COR-L47 (cell line): ENCODE data around the gene TAF1C.

Source experiments
- DNase-seq: peaks from one replicate; lab custom pipeline; 2025; lab: John Stamatoyannopoulos, UW

The TAF1C gene

DNA sequence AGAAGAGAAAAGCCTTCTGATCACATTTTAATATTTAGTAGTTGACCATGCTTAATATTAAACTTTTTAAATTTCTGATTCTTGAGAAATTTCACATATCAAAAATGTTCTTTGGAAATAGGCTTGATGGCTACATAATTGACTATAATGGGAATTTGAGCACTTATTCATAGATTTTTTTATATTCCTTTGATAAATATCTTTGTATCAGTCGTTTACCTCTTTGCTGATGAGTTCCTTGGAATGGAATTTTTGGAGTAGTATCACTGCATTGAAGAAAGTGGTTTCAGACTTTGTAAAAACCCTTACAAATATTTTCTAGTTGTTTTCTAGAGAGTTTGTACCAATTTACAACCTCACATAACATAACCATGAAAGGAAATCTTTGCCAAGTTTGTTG lies 27.1 kb downstream of the TAF1C start:
- no peak for DNase-seq

DNA sequence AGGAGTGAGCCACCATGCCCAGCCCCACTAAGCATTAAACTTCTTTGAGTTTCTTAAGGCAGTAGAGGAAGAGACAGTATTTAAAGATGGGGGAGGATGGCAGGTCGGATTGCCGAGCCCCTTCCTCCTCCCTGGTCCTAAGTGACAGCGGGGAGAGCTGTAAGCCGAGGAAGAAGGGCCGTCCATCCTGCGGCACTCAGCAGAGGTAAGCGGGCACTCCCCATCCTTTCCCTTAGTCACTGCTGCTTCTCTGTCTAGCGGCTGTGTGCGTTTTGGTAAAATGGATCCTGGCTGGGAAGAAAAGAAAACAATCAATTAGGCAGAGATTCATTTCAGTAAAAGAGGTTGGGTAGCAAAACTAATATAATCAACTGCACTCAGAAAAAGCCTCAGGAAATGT lies 27.9 kb downstream of the TAF1C start:
- no peak for DNase-seq

DNA sequence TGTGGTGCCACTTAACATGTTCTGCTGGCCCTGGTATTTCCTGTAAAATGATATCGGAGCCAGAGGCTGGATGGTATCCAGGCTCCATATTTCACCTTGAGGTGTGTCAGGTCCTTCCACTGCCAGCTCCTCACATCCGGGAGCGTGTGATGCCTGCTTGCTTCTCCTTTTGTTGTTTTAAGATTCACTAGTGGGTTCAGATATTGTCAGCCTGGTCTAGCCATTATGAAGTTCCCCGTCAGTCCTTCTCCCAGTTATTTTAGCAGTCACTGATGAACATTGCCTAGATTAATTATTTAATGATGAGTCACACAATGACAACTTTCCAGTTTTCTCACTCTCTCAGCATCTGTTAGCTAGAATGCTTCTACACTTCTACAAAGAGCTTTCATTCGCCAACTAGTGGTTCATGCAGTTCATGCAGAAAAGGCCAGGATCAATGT lies 30.5 kb downstream of the TAF1C start:
- DNase-seq, result no peak

DNA sequence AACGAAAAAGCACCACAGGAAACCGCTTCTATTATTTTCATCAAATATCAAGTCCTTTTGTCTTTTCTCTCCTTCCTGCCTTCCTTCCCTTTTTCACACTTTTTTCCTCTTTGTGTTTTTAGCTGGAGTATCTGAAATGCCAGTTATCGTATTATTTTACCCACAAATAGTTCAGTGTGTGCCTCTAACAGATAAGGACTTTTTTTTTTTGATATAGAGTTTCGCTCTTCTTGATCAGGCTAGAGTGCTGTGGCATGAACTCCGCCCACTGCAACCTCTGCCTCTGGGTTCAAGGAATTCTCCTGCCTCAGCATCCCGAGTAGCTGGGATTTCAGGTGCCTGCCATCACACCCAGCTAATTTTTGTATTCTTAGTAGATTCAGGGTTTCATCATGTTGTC lies 31.1 kb downstream of the TAF1C start:
- no peak for DNase-seq

DNA sequence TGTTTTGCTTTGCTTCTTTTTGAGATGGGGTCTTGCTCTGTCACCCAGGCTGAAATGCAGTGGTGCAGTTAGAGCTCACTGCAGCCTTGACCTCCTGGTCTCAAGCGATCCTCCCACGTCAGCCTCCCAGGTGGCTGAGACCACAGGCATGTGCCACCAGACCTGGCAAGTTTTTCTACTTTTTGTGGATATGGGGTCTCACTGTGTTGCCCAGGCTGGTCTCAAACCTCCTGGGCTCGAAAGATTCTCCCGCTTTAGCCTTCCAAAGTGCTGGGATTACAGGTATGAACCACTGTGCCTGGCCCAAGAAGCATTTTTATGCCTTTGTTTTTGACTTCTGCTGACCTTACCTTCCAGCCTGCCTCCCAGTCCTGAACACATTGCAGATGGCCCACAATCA lies 31.6 kb downstream of the TAF1C start:
- no peak for DNase-seq

DNA sequence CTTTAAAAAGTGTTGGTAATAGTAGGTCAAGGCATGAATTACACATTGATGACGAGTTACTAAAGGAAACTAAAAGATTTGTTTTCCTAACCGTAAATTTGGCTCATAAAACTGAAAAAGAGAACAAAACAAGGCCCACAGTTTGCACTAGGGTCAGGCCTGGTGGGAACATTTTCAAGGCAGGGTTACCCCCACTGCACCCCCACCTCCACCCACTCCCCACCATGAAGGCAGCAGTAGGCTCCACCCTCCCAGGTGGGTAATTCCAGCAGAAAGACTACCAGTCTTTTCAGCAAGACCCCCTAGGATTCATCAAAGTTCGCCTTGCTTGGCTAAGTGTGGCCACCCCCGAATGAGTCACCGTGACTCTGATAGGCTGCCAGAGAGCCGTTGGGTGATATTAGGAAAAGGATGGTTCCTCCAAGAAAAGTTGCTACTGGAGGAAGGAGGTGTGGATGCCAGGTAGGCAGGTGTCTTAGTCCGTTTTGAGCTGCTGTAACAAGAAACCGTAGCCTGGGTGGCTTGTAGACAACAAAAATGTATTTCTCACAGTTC lies 33.1 kb downstream of the TAF1C start:
- no peak for DNase-seq

DNA sequence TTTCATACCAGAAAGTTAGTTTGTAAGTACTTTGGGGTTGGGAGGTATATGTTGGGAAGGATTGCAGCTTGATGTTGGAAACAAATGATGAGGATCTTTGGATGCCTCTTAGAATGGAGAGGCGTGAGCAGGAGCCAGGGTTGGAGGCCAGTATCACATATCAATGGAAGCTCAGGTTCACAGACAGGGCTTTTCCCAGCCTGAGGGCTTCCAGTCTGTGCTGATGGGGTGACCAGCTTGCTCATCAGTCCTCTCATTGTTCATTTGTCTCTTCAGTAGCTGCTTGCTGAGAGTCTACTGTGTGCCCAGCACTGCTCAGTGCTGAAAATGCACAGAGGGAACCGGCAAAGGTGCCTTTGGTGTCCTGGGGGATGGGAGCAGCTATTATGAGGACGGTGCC lies 35.9 kb downstream of the TAF1C start:
- DNase-seq, result no peak

DNA sequence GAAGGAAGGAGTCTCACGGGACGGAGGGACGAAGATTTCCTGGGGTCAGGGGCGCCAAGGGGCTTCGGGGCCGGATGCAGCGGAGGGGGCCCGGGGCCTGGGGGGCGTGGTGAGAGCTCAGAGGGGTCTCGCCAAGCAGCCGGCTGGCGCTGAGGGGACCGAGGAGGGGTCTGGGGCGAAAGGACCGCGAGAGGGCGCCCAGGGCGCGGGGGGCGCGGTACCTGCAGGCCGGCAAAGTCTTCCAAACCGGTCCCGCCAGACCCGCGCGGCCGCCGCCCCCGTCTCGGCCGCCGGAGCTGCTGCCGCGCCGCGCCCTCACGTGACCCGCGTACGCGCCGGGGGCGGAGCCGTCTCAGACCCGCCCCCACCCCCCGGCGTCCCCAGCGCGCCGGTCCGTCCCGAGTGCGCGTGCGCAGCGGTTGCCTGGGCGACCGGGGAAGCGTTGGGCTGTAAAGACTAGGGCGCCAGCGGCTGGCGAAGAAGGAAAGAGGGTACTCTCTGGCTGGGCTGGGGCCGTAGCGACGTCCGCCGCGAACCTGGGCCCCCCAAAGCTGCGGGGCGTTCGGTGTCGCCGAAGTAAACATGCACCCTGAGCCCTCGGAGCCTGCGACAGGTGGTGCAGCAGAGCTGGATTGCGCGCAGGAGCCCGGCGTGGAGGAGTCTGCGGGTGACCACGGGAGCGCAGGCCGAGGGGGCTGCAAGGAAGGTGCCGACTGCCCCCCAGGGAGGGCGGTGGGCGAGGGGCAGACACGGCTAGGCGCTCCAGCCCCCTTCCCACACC lies 41.8 kb downstream of the TAF1C start, which contains the start of the genes DNAAF1 and HSDL1:
DNAAF1 (plus strand) TSS at position 450 of the 781 bp plus-strand sequence; CDS start at position 583, 133 bp downstream.
HSDL1 (minus strand) TSS at position 319 of the 781 bp plus-strand sequence. CDS start 13,856 bp downstream, outside the sequence.
- DNase-seq, result peak; percentile 85

DNA sequence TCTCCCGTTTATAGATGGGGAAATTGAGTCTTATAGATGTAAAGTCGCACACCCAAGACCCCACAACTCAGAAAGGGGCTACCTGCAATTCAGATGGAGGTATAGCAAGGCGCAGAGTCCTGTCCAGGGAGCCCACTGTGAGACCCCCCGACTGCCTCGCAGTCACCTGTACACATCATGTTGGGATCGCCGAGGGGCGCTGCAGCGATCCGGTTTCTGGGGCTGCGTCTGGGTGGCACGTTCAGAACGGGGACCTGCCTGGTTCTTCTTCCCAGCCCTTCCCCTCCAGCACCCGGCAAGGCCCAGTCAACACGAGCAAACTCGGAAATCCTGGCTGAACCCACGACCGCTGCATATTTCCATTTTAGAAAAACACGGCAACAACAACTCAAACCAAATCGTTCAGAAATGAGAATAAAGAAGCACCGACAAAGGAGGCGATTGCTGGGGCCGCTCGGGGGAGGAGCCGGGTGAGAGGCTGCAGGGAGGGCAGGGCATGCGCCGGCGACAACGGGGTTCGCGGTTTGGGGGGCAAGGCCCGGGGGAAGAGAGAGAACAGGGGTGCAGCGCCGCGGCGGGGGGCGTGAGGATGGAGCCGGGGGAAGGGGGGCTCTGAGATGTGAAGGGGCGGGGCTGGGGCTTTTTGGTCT lies 42.5 kb downstream of the TAF1C start:
- peak; percentile 22 for DNase-seq

DNA sequence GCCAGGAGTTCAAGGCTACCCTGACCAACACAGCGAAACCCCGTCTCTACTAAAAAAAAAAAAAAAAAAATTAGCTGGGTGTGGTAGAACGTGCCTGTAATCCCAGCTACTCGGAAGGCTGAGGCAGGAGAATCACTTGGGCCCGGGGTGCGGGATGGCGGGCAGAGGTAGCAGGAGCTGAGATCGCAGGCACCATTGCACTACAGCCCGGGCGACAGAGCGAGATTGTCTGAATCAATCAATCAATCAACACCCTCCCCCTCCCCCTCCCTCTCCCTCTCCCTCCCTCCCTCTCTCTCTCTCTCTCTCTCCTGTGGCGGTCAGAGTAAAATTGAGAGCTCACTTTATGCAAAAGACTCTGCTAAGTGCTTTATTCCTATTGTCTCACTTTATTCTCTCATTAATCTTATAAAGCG lies 43.1 kb downstream of the TAF1C start:
- DNase-seq, result no peak

DNA sequence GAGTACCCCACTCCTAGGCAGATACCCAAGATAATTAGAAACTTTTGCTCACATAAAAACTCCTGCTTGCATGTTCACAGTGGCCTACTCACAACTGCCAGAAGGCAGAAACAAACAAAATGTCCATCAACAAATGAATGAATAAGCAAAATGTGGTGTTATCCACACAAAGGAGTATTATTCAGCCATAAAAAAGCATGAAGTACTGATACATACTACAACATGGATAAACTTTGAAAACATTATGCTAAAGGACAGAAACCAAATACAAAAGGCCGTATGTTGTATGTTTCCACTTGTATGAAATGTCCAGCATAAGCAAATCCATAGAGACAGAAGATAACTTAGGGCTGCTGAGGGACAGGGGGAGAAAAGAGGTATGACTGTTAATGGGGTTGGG lies 43.8 kb downstream of the TAF1C start:
- DNase-seq, result no peak

DNA sequence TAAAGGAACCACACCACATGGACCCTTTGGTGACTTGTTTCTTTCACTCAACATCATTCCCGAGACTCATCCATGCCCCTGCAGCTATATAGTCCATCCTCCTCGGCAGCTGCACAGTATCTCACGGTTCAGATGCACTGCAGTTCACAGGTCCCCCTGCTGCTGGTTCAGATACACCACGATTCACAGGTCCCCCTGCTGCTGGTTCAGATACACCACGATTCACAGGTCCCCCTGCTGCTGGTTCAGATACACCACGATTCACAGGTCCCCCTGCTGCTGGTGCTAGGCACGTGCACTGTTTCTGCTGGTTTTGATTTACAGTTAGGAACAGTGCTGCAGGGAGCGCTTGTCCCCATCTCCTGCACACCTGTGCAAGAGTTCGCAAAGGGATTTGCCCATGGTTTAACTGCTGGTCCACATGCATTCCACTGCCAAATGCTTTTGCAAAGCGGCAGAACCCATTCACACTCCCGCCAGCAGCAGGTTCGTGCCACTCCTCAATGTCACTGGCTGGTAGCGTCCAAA lies 45.6 kb downstream of the TAF1C start:
- DNase-seq, result no peak

DNA sequence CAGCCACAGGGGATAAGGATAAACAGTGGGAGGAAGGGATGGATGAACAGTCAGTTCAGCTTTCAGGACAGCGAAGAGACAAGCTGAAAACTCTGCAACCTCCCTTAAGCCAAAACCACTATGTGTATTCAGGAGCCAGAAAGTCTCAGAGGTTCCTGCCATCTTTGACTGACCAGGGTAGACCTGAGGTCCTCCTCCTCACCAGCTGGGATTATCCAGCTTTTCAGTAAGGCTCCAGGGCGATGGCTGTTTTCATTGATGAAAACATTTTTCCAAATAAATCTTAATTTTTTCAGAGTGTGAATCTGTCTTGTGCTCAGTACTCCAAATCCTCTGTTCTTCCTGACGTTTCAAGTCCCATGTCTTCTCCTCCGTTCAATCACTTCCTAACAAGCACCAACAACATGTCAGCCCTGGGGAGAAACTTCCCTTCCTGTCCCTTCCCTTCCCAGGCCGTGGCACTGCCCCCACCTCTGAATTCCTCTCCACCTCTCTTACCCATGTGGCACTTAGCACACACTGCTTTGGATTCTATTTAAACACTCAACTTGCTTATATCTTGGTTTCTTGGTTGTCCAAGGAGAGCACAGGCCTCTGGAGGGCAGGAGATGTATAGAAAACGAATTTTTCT lies 47.1 kb downstream of the TAF1C start:
- DNase-seq, result no peak

DNA sequence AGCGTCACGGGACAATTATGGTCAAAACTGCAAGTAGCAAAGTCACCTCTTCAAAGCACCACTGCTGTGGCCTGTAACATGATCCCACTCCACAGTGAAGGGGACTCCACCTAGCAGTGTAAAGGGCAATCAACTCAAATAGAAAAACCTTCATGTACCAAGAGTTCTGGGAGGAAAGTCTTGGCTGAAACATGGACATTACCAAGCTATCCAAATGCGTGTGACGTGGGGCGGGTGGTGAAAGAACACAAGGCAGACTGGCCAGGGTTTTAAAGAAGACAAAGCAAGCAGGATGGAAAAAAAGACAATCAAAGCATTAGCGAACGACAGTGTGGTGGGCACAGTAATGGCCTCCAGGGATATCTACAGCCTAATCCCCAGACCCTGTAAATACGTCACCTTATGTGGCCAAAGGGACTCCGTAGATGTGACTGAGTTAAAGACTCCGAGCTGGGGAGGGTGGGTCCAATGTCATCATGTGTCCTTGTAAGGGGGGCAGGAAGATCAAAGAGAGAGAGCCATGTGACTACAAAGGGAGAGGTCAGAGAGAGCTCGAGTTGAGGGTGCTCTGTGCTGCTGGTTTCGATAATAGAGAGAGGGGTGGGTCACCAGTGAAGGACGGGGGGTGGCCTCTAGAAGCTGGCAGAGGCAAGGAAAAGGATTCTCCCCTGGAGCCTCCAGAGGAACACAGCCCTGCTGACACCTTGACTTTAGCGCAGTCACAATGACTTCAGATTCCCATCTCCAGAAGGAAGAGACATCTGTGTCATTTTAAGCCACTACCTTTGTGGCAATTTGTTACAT lies 47.8 kb downstream of the TAF1C start:
- DNase-seq, result no peak

DNA sequence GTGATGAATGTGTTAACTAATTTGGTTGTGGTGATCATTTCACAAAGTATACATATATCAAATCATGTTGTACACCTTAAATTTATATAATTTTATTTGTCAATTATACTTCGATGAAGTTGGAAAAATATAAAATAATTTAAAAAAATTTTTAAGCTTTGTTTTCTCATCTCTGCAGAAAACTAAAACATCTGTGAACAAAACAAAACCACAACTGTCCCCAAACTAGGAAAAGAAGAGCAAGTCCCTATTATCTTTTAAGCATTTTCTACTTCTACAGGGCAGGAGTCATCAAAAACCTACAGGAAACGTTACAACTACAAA lies 48.4 kb downstream of the TAF1C start:
- no peak for DNase-seq

DNA sequence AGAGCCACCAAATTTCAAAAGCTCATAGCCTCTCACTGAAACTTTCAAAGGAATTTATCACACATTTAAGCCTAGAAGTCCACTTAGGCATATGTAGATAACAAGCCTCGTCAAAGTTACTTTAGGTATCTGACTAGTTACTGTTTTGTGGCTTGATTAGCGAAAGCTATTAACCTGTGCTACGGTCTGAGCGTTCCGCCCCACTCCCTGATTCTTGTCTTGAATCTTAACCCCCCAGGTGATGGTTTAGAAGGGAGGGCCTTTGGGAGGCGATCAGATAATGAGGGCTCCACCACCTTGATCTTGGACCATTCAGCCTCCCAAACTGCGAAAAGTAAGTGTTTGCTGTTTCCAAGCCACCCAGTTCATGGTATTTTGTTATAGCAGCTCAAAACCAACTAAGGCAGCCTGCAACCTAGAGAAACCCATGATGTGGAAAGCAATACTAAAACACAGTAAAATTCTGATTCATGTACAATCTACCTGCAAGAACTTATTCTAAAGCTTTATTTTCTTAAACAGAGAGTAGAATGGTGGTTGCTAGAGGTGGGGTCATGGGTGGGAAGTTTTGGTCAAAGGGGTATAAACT lies 49.0 kb downstream of the TAF1C start:
- DNase-seq, result no peak

DNA sequence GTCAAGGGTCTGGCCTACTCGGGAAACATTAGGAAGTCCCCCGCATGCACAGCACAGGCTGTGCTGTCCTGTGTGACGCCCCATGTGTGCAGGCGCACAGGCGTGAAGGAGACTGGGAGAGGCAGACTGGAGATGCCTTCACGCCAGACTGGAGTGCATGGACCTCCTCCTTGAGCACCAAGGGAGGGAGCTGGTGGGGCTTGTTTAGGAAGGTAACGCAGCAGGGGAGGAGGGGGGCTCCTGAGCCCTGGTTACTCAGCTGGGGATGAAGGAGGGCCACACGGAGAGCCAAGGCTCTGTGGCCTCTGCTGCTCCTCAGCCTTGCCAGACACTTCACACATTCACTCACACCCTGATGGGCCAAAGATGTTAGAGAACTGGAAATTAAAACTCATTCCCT lies 49.6 kb downstream of the TAF1C start:
- DNase-seq, result no peak

DNA sequence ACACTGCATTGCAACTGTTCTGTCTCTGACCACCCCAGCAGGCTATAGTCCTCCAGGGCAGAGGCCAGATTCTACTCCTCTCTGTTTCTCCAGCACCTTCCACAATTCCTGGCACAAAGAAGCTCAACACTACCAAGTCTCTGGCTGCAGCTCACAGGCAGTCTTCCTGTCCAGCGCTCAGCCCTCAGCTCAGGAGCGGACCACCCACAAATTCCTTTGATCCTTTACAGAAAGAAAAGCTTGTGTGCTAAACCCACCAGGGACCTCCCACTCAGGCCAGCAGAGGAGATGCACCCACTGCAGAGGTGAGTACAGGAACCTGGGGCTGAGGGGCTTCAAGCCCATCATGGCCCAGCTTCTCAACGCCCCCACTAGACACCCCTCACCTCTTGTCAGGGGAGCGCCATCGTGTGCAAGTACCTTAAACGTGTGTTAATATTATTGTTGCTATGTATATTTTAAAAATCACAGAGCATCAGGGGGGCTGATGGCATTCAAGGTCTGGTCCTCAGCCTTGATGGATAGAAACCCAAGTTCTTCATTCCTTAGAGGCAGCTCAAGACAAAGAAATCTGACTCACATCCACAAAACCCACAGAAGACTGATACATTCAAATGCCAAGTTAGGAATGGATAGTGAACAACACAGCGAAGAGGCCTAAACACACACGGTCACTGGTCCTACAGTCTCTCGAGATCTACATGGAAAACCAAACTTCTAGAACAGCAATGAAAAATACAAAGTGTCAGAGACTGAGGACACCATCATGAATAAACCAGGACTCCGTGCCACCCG lies 50.3 kb downstream of the TAF1C start:
- DNase-seq, result no peak

DNA sequence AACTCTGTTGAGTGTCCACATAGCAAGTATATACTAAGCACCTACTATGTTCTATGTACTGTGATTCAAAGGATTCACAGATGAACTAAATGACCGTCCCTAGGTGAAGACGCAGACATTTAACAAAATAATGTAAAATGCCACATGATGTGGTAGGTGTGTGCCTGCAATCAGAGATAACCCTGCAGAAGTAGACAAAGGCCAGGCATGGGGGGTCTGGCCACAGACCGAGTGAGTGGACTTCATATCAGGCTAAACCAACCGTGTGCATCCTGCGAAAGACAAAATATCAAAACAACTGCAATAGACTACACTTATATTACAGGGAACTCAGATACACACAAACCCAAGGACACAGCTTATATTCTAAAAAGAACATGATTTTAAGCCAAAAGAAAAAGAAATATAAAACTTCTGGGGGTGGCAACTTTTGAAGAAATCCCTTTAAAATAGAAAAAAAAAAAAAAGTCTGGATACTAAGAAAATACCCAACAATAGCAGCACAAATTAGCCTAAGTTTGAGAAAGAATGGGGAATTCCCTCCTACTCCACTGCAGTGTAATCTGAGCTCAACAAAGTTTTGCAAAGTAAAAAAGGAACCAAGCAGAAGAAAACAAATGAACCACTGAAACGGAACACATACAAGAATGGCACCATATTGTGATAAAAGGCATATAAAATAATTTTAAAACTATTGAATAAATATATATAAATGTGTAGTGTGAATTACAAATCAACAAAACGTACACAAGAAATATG lies 54.2 kb downstream of the TAF1C start:
- DNase-seq, result no peak

DNA sequence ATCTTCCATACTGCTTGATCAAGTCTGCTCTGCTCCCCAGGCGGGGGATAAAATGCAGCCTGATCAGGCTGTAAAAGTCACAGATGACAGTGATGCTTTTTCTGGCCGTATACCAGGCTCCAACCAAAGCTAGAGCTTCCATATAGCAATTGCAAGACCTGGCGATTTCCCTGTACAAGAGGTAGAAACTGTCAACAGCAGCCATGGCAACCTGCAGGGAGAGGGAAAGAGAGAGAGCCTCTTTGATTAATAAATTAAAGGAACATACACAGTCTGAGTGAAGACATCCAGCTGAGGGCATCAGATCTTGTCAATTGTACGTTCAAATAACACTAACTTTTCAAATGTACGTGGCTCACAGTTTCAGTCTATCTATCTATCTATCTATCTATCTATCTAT lies 55.7 kb downstream of the TAF1C start:
- DNase-seq, result no peak
